KMS-11 (cell line): ENCODE results near the gene SMAD2.

Source experiments
- H2AFZ ChIP-seq: fragments of 200-600 bp; sonication (generic); 2 replicates; pipeline ENCODE4 v1.6.1; 2016; ENCODE audit warnings: antibody characterized with exemption, mixed run types, low read depth
- H3K27ac ChIP-seq: fragments of 200-600 bp; sonication (generic); 2 replicates; pipeline ENCODE4 v1.6.1; 2016; ENCODE audit warnings: mild to moderate bottlenecking, mixed run types
- H3K27me3 ChIP-seq: fragments of 200-600 bp; sonication (generic); 2 replicates; pipeline ENCODE4 v1.6.1; 2017; ENCODE audit warnings: mild to moderate bottlenecking, low read depth, mixed run types, moderate library complexity; ENCODE audit not compliant: insufficient read depth
- H3K36me3 ChIP-seq: fragments of 200-600 bp; sonication (generic); 2 replicates; pipeline ENCODE4 v1.6.1; 2017; ENCODE audit warnings: mild to moderate bottlenecking, mixed run types; ENCODE audit not compliant: insufficient read depth
- H3K4me1 ChIP-seq: fragments of 200-600 bp; sonication (generic); 2 replicates; pipeline ENCODE4 v1.6.1; 2016; ENCODE audit warnings: mild to moderate bottlenecking, low read depth, mixed run types; ENCODE audit not compliant: poor library complexity, severe bottlenecking
- H3K4me2 ChIP-seq: fragments of 200-600 bp; sonication (generic); 2 replicates; pipeline ENCODE4 v1.7.0; 2016; ENCODE audit warnings: mild to moderate bottlenecking, mixed run types
- H3K4me3 ChIP-seq: fragments of 200-600 bp; sonication (generic); IDR thresholded peaks from 2 replicates; pipeline ENCODE4 v1.6.1; 2017; ENCODE audit warnings: low read depth, low read length, mixed read lengths; ENCODE audit not compliant: insufficient read depth
- H3K79me2 ChIP-seq: fragments of 200-600 bp; sonication (generic); 2 replicates; pipeline ENCODE4 v1.6.1; 2016; ENCODE audit warnings: low read depth, mixed run types; ENCODE audit not compliant: insufficient read depth
- H3K9ac ChIP-seq: fragments of 200-600 bp; sonication (generic); 2 replicates; pipeline ENCODE4 v1.6.1; 2016; ENCODE audit warnings: mild to moderate bottlenecking, mixed run types
- H4K20me1 ChIP-seq: fragments of 200-600 bp; sonication (generic); 2 replicates; pipeline ENCODE4 v1.6.1; 2016; ENCODE audit warnings: mild to moderate bottlenecking, mixed run types; ENCODE audit not compliant: insufficient read depth
- CTCF ChIP-seq: fragments of 200-600 bp; sonication (generic); conservative IDR thresholded peaks from 2 replicates; pipeline ENCODE4 v1.6.1; 2017; ENCODE audit warnings: low read depth, mild to moderate bottlenecking, antibody characterized with exemption, low read length, moderate library complexity, mixed read lengths

SMAD2 gene

GRCh38 chr18:47872426-47872825 lies 58.0 kb downstream of the SMAD2 start:
- peaks cover 4% of the 10 kb centered on the region; the same call in 1 of the 2 replicates for H4K20me1 ChIP-seq
- no peak overlapping the region for H3K27ac ChIP-seq
- no peak overlapping the region for H3K4me3 ChIP-seq
- no peak for TF ChIP-seq CTCF
- no peak overlapping the region for H3K9ac ChIP-seq
- H3K4me2 ChIP-seq, result no peak overlapping the region
- H3K79me2 ChIP-seq, result no peaks in the 10 kb centered on the region
- peaks cover 11% of the 10 kb centered on the region for H3K4me1 ChIP-seq
- H3K27me3 ChIP-seq, result no peaks in the 10 kb centered on the region
- H3K36me3 ChIP-seq, result no peaks in the 10 kb centered on the region; the same call in 1 of the 2 replicates
- H2AFZ ChIP-seq, result no peak overlapping the region

GRCh38 chr18:47871288-47871687 lies 59.2 kb downstream of the SMAD2 start:
- TF ChIP-seq CTCF, result no peak
- Histone ChIP-seq H3K36me3 (no peaks in the 10 kb centered on the region; the same call in none of the 2 replicates), H4K20me1 (peaks cover 4% of the 10 kb centered on the region; the same call in 1 of the 2 replicates), H3K4me2 (no peak overlapping the region), H3K9ac (no peak overlapping the region), H3K27ac (no peak overlapping the region), H2AFZ (no peak overlapping the region), H3K27me3 (no peaks in the 10 kb centered on the region), H3K4me1 (peaks cover 11% of the 10 kb centered on the region), H3K4me3 (no peak overlapping the region), H3K79me2 (no peaks in the 10 kb centered on the region)

GRCh38 chr18:47870605-47871004 lies 59.9 kb downstream of the SMAD2 start:
- H3K4me2 ChIP-seq, result no peak overlapping the region
- no peaks in the 10 kb centered on the region for H3K79me2 ChIP-seq
- H3K27ac ChIP-seq, result no peak overlapping the region
- H2AFZ ChIP-seq, result no peak overlapping the region
- H3K4me3 ChIP-seq, result no peak overlapping the region
- H3K36me3 ChIP-seq, result no peaks in the 10 kb centered on the region; the same call in none of the 2 replicates
- H4K20me1 ChIP-seq, result peaks cover 4% of the 10 kb centered on the region; the same call in 1 of the 2 replicates
- TF ChIP-seq CTCF, result no peak
- H3K4me1 ChIP-seq, result peaks cover 11% of the 10 kb centered on the region
- H3K27me3 ChIP-seq, result no peaks in the 10 kb centered on the region
- H3K9ac ChIP-seq, result no peak overlapping the region

- peaks cover 5% of the 10 kb centered on the region for H3K36me3 ChIP-seq
- TF ChIP-seq CTCF, result no peak
- H4K20me1 ChIP-seq, result no peaks in the 10 kb centered on the region; the same call in 1 of the 2 replicates
- H3K79me2 ChIP-seq, result no peaks in the 10 kb centered on the region
- H3K4me2 ChIP-seq, result no peak overlapping the region
- H3K4me1 ChIP-seq, result peaks cover 4% of the 10 kb centered on the region
- H3K27ac ChIP-seq, result no peak overlapping the region
- H3K9ac ChIP-seq, result no peak overlapping the region
- H2AFZ ChIP-seq, result no peak overlapping the region
- no peaks in the 10 kb centered on the region for H3K27me3 ChIP-seq
- no peak overlapping the region for H3K4me3 ChIP-seq
Observed at GRCh38 chr18:47868744-47869143, 61.7 kb downstream of the SMAD2 start.
